HCT116 (cell line): ENCODE data around the gene NUDT22. TPM values are rescaled to one million over a fixed set of nuclear protein-coding genes. Genes with fewer than 3 reads are reported as not detected.

Source experiments
- ATAC-seq: fragments of 200-7000 bp; cut with Tn5 transposase; 2 replicates; pipeline ENCODE4 v1.9.1; 2020; ENCODE audit warnings: mild to moderate bottlenecking, moderate library complexity
- BruUV-seq: library from RNA; stranded (reverse); fragments of 400-500 nt; replicated peaks from 2 replicates; lab custom pipeline; 2021; lab: Mats Ljungman, UMichigan
- CTCF ChIA-PET: fragments of 300-600 bp; sonication (Branson Sonifier 250); formaldehyde crosslinking; loops from one replicate; lab custom pipeline; 2021; ENCODE audit warnings: antibody characterized with exemption; lab: Charles Lee
- POLR2A ChIA-PET: fragments of 300-600, 350-600 bp; sonication (Branson Sonifier 250); formaldehyde crosslinking; loops from one replicate; lab custom pipeline; 2021; ENCODE audit warnings: antibody characterized with exemption; lab: Charles Lee
- RAD21 ChIA-PET, 2 experiments: fragments of 300-600 bp; sonication (Branson Sonifier 250); formaldehyde crosslinking; loops; one replicate each; lab custom pipeline; 2023; ENCODE audit warnings: low total read pairs in 2 of 2; ENCODE audit not compliant: uncharacterized antibody in 2 of 2, unreplicated experiment in 2 of 2, low non-redundant PET in 1 of 2; lab: Charles Lee
- DNase-seq: peaks from one replicate; pipeline ENCODE4 v3.0.0-alpha.2; 2010; ENCODE audit warnings: low read depth, low spot score
- H2AFZ ChIP-seq: fragments of 200-600 bp; shearing (Covaris generic), sonication (generic); 2 replicates; pipeline ENCODE4 v1.6.1; 2017; ENCODE audit warnings: low read depth, mixed run types, mixed read lengths, antibody characterized with exemption, low read length; ENCODE audit not compliant: poor library complexity, severe bottlenecking
- H3K27ac ChIP-seq: 2 replicates; pipeline ENCODE4 v1.5.1; 2012; ENCODE audit warnings: low read depth, low read length
- H3K27me3 ChIP-seq: fragments of 200-600 bp; sonication (generic); 2 replicates; pipeline ENCODE4 v1.6.1; 2016; ENCODE audit warnings: mixed run types, low read length, mixed read lengths; ENCODE audit not compliant: insufficient read depth
- H3K36me3 ChIP-seq, 2 experiments: fragments of 200-500 bp in 1 of 2; fragments of 200-600 bp in 1 of 2; sonication (Bioruptor generic) in 1 of 2; sonication (generic) in 1 of 2; 2 replicates each; pipeline versions ENCODE4 v1.5.1 to v1.6.1; 2014 to 2016; ENCODE audit warnings: low read length in 2 of 2, inconsistent platforms in 1 of 2, mixed read lengths in 1 of 2, mixed run types in 1 of 2; ENCODE audit not compliant: insufficient read depth in 2 of 2, control insufficient read depth in 1 of 2
- H3K4me1 ChIP-seq, 2 experiments: fragments of 200-600 bp in 1 of 2; sonication (generic) in 1 of 2; 2 replicates each; pipeline versions ENCODE4 v1.5.1 to v1.6.1; 2012 to 2017; ENCODE audit warnings: low read length in 2 of 2, inconsistent platforms in 1 of 2, mild to moderate bottlenecking in 1 of 2, mixed read lengths in 1 of 2, mixed run types in 1 of 2, moderate library complexity in 1 of 2; ENCODE audit not compliant: insufficient read depth in 2 of 2, control insufficient read depth in 1 of 2
- H3K4me2 ChIP-seq: fragments of 200-600 bp; sonication (generic); 2 replicates; pipeline ENCODE4 v1.6.1; 2017; ENCODE audit warnings: mixed run types, low read length, mixed read lengths
- H3K4me3 ChIP-seq, 2 experiments: fragments of 200-600 bp in 1 of 2; sonication (generic) in 1 of 2; replicated peaks in 1 of 2; 2 replicates each; pipeline ENCODE4 v1.5.1; 2011 to 2016; ENCODE audit warnings: low read length in 2 of 2, control low read depth in 1 of 2, low read depth in 1 of 2, mild to moderate bottlenecking in 1 of 2, mixed read lengths in 1 of 2, mixed run types in 1 of 2
- H3K79me2 ChIP-seq: fragments of 200-600 bp; sonication (generic); 2 replicates; pipeline ENCODE4 v1.6.1; 2017; ENCODE audit warnings: mild to moderate bottlenecking, mixed run types, low read length, moderate library complexity, mixed read lengths; ENCODE audit not compliant: insufficient read depth
- H3K9ac ChIP-seq: fragments of 200-600 bp; sonication (generic); 2 replicates; pipeline ENCODE4 v1.6.1; 2016; ENCODE audit warnings: low read length, mixed read lengths
- H3K9me2 ChIP-seq: fragments of 200-600 bp; sonication (generic), shearing (Covaris generic); 2 replicates; pipeline ENCODE4 v1.6.1; 2017; ENCODE audit warnings: mixed run types, mild to moderate bottlenecking, moderate library complexity; ENCODE audit not compliant: insufficient read depth
- H3K9me3 ChIP-seq, 2 experiments: fragments of 200-500 bp in 1 of 2; fragments of 200-600 bp in 1 of 2; sonication (Bioruptor generic) in 1 of 2; sonication (generic) in 1 of 2; 2 replicates each; pipeline ENCODE4 v1.6.1; 2014 to 2017; ENCODE audit warnings: low read length in 2 of 2, mixed read lengths in 2 of 2, inconsistent platforms in 1 of 2, low read depth in 1 of 2, mild to moderate bottlenecking in 1 of 2, mixed run types in 1 of 2, moderate library complexity in 1 of 2; ENCODE audit not compliant: control insufficient read depth in 1 of 2, insufficient read depth in 1 of 2
- H4K20me1 ChIP-seq: fragments of 200-600 bp; sonication (generic), shearing (Covaris generic); 2 replicates; pipeline ENCODE4 v1.6.1; 2017; ENCODE audit warnings: mixed run types, mild to moderate bottlenecking, moderate library complexity; ENCODE audit not compliant: insufficient read depth
- CEBPB ChIP-seq: IDR thresholded peaks from 2 replicates; pipeline ENCODE4 v1.6.1; 2012; ENCODE audit warnings: low read depth
- EGR1 ChIP-seq: IDR thresholded peaks from 2 replicates; pipeline ENCODE4 v1.6.1; 2012; ENCODE audit warnings: low read depth
- ELF1 ChIP-seq: IDR thresholded peaks from 2 replicates; pipeline ENCODE4 v1.6.1; 2012; ENCODE audit warnings: low read depth, borderline replicate concordance
- EZH2 ChIP-seq: fragments of 200-600 bp; sonication (generic); IDR thresholded peaks from 2 replicates; pipeline ENCODE4 v1.6.1; 2017; ENCODE audit warnings: antibody characterized with exemption, mixed run types
- EZH2phosphoT487 ChIP-seq: fragments of 200-600 bp; IDR thresholded peaks from 2 replicates; pipeline ENCODE4 v1.6.1; 2018; ENCODE audit warnings: antibody characterized with exemption, borderline replicate concordance
- FOSL1 ChIP-seq: IDR thresholded peaks from 2 replicates; pipeline ENCODE4 v1.6.1; 2012; ENCODE audit warnings: low read depth
- JUND ChIP-seq: IDR thresholded peaks from 2 replicates; pipeline ENCODE4 v1.6.1; 2012
- POLR2A ChIP-seq: IDR thresholded peaks from 2 replicates; pipeline ENCODE4 v1.7.0; 2011; ENCODE audit warnings: borderline replicate concordance; ENCODE audit not compliant: insufficient read depth, insufficient read length; ENCODE audit errors: extremely low read depth
- POLR2AphosphoS5 ChIP-seq: IDR thresholded peaks from 2 replicates; pipeline ENCODE4 v1.6.1; 2011; ENCODE audit warnings: mild to moderate bottlenecking, low read depth, low read length, moderate library complexity
- RAD21 ChIP-seq: IDR thresholded peaks from 2 replicates; pipeline ENCODE4 v1.6.1; 2012; ENCODE audit warnings: low read depth, mild to moderate bottlenecking
- SRF ChIP-seq: IDR thresholded peaks from 2 replicates; pipeline ENCODE4 v1.6.1; 2012; ENCODE audit warnings: low read depth
- YY1 ChIP-seq: IDR thresholded peaks from 2 replicates; pipeline ENCODE4 v1.6.1; 2011; ENCODE audit warnings: low read length, low read depth, moderate library complexity, mild to moderate bottlenecking; ENCODE audit not compliant: insufficient replicate concordance; ENCODE audit errors: extremely low read depth
- ZFX ChIP-seq: fragments of 450-650 bp; IDR thresholded peaks from 2 replicates; pipeline ENCODE4 v1.6.1; 2017
- intact Hi-C: fragments of 100-400 bp; cut with micrococcal nuclease; formaldehyde crosslinking; loops from 2 replicates; pipeline ENCODE4 v1.10.0; 2022
- total RNA-seq: library from RNA; stranded (reverse); gene quantifications from one replicate; pipeline ENCODE4 v1.2.1, GENCODE V29; 2021; ENCODE audit not compliant: unreplicated experiment
- TF ChIP-seq, protein P1 (sequence below): IDR thresholded peaks from 2 replicates; pipeline ENCODE4 v1.6.1; 2012
- TF ChIP-seq, protein P2 (sequence below), 3 experiments: fragments of 200-600 bp in 1 of 3; sonication (generic) in 1 of 3; IDR thresholded peaks in 2 of 3; conservative IDR thresholded peaks in 1 of 3; 2 replicates each; pipeline ENCODE4 v1.5.1; 2012 to 2017; ENCODE audit warnings: low read depth in 2 of 3, low read length in 2 of 3, antibody characterized with exemption in 1 of 3, borderline replicate concordance in 1 of 3, control low read depth in 1 of 3, mild to moderate bottlenecking in 1 of 3, mixed read lengths in 1 of 3, mixed run types in 1 of 3, moderate library complexity in 1 of 3; ENCODE audit not compliant: insufficient read depth in 1 of 3

NUDT22 gene
- total RNA-seq, 1 experiment from 2014 or later: 70.9 TPM

- H3K4me1 ChIP-seq: peaks cover 24 to 53% of the 10 kb centered on the region in 2 experiments
- H3K36me3 ChIP-seq: peaks cover 0 to 4% of the 10 kb centered on the region in 2 experiments; a peak in 1 of 4 replicates
- intact Hi-C loops: no loop called here
- H4K20me1 ChIP-seq: no peaks in the 10 kb centered on the region
- no peak for ATAC-seq
- H3K27ac ChIP-seq: peak overlapping the region; percentile 95
- CTCF ChIA-PET: interaction anchor here (1.3 to 2.0 kb wide), 2 partner anchors 24 to 73 kb away, joined by 3 to 8 read pairs; partner anchors contain the start of gene PLCB3
- H3K9ac ChIP-seq: peak overlapping the region; percentile 96
- H3K27me3 ChIP-seq: no peaks in the 10 kb centered on the region
- RAD21 ChIA-PET: interaction anchor here in 1 of 2 experiments (0.5 kb wide), 1 partner anchor 39 kb away, joined by 3 read pairs; no protein-coding TSS in a partner anchor
- POLR2A ChIA-PET: interaction anchor here (0.9 to 1.3 kb wide), 3 partner anchors 23 to 90 kb away, joined by 3 to 4 read pairs (median 3); partner anchors contain the start of gene PRDX5
- peak overlapping the region; percentile 100 for H3K4me2 ChIP-seq
- peak overlapping the region; percentile 82 to 90 for H3K4me3 ChIP-seq
- peaks cover 19% of the 10 kb centered on the region; the same call in 1 of the 2 replicates for H3K79me2 ChIP-seq
- no peaks in the 10 kb centered on the region for H3K9me3 ChIP-seq
- DNase-seq: no peak
- no peaks in the 10 kb centered on the region for H3K9me2 ChIP-seq
- BruUV-seq: no TSS peak
- no peak for TF ChIP-seq JUND
- TF ChIP-seq, protein P1, sequence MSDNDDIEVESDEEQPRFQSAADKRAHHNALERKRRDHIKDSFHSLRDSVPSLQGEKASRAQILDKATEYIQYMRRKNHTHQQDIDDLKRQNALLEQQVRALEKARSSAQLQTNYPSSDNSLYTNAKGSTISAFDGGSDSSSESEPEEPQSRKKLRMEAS: no peak
- TF ChIP-seq, protein P2, sequence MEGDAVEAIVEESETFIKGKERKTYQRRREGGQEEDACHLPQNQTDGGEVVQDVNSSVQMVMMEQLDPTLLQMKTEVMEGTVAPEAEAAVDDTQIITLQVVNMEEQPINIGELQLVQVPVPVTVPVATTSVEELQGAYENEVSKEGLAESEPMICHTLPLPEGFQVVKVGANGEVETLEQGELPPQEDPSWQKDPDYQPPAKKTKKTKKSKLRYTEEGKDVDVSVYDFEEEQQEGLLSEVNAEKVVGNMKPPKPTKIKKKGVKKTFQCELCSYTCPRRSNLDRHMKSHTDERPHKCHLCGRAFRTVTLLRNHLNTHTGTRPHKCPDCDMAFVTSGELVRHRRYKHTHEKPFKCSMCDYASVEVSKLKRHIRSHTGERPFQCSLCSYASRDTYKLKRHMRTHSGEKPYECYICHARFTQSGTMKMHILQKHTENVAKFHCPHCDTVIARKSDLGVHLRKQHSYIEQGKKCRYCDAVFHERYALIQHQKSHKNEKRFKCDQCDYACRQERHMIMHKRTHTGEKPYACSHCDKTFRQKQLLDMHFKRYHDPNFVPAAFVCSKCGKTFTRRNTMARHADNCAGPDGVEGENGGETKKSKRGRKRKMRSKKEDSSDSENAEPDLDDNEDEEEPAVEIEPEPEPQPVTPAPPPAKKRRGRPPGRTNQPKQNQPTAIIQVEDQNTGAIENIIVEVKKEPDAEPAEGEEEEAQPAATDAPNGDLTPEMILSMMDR (IDR thresholded peaks at IDR 0.05 in 2 of 3, conservative IDR thresholded peaks at IDR 0.05 in 1 of 3; ENCODE audit: borderline replicate concordance in 1 of 3, insufficient read depth in 1 of 3, low read depth in 2 of 3, low read length in 2 of 3): no peak
- no peak overlapping the region for H2AFZ ChIP-seq
Measured at GRCh38 chr11:64227405-64227956, 1.4 kb downstream of the NUDT22 start.

DNA sequence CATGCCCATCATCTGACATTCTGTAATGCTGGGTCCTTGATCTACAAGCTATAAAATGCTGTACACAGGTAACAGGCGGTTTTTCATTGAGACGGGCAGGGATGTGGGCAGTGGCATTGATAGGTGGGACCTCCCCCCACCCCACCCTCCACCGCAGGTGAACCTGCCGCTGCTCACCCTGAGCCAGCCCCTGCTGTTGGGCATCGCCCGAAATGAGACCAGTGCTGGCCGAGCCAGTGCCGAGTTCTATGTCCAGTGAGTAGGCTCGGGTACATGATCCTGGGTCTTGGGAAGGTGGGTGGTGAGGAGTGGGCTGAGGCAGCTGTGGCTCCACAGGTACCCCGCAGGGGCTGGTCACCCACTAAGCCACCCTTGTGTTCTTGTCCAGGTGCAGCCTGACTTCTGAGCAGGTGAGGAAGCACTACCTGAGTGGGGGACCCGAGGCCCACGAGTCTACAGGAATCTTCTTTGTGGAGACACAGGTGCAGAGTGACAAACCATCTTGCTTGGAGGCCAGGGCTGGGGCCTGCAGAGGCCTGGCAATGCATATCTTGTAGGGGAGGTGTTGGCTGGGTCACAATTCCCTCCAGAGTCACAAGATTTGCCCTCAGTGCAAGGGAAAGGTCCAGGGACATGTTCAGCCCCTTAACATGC is 3.1 kb downstream of the NUDT22 start:
- Histone ChIP-seq H3K27me3 (no peaks in the 10 kb centered on the region), H3K4me3 (no peak overlapping the region), H3K4me2 (peak overlapping the region; percentile 99), H2AFZ (no peak overlapping the region), H3K9me3 (no peaks in the 10 kb centered on the region), H4K20me1 (no peaks in the 10 kb centered on the region), H3K36me3 (no peaks in the 10 kb centered on the region), H3K9ac (peak overlapping the region; percentile 88; the same call in 1 of the 2 replicates), H3K79me2 (peaks cover 19% of the 10 kb centered on the region; the same call in 1 of the 2 replicates), H3K9me2 (no peaks in the 10 kb centered on the region), H3K27ac (peak overlapping the region; percentile 61), H3K4me1 (peaks cover 28 to 69% of the 10 kb centered on the region in 2 experiments)
- no peak for DNase-seq
- RAD21 ChIA-PET: no interaction called here
- BruUV-seq: no TSS peak
- CTCF ChIA-PET: no interaction called here
- intact Hi-C loops: no loop called here
- POLR2A ChIA-PET: no interaction called here
- ATAC-seq: no peak
- TF ChIP-seq FOSL1 (no peak), EZH2 (no peak), ZFX (no peak), POLR2AphosphoS5 (no peak), RAD21 (no peak), ELF1 (no peak), YY1 (no peak), POLR2A (no peak), EZH2phosphoT487 (no peak), CEBPB (no peak), EGR1 (no peak), JUND (no peak), SRF (no peak)
